WTC11 (cell line): ENCODE data around the gene IGLL5. TPM values are rescaled to one million over a fixed set of nuclear protein-coding genes. Genes with fewer than 3 reads are reported as not detected.

Source experiments
- ATAC-seq: fragments of 200-7000 bp; cut with Tn5 transposase; 2 replicates; pipeline ENCODE4 v1.10.0; 2021; ENCODE audit warnings: mild to moderate bottlenecking, moderate library complexity
- CTCF ChIA-PET: fragments of 300-600 bp; sonication (Branson Sonifier 250); formaldehyde crosslinking; loops from one replicate; lab custom pipeline; 2021; ENCODE audit warnings: antibody characterized with exemption; lab: Charles Lee
- POLR2A ChIA-PET: fragments of 350-600 bp; sonication (Branson Sonifier 250); formaldehyde crosslinking; loops from one replicate; lab custom pipeline; 2021; ENCODE audit warnings: antibody characterized with exemption; lab: Charles Lee
- DNase-seq: peaks from one replicate; pipeline ENCODE4 v3.0.0; 2021; ENCODE audit warnings: low spot score
- H3K27ac Mint-ChIP-seq: 2 replicates; pipeline ENCODE4 v1.8.0; 2021; ENCODE audit warnings: mixed read lengths
- H3K27me3 Mint-ChIP-seq: 2 replicates; pipeline ENCODE4 v1.8.0; 2021; ENCODE audit warnings: low read depth, mild to moderate bottlenecking, moderate library complexity, mixed read lengths
- H3K36me3 Mint-ChIP-seq: 2 replicates; pipeline ENCODE4 v1.8.0; 2021; ENCODE audit warnings: mixed read lengths
- H3K4me1 Mint-ChIP-seq: 2 replicates; pipeline ENCODE4 v1.8.0; 2022; ENCODE audit warnings: mixed read lengths
- H3K4me3 Mint-ChIP-seq: 2 replicates; pipeline ENCODE4 v1.8.0; 2021; ENCODE audit warnings: mild to moderate bottlenecking, moderate library complexity, mixed read lengths
- H3K9me3 Mint-ChIP-seq: 2 replicates; pipeline ENCODE4 v1.8.0; 2021; ENCODE audit warnings: mixed read lengths
- AR ChIP-seq: fragments of 250-450 bp; sonication (Bioruptor Pico); IDR thresholded peaks from 2 replicates; pipeline ENCODE4 v1.9.0; 2021; ENCODE audit warnings: mild to moderate bottlenecking
- ATF1 ChIP-seq: sonication (generic); formaldehyde crosslinking; IDR thresholded peaks from 2 replicates; pipeline ENCODE4 v1.8.1; 2023; ENCODE audit warnings: mild to moderate bottlenecking, moderate library complexity, missing genetic modification reagents
- FOXP1 ChIP-seq: sonication (generic); formaldehyde crosslinking; IDR thresholded peaks from 2 replicates; pipeline ENCODE4 v1.8.0; 2022; ENCODE audit warnings: missing genetic modification reagents, mild to moderate bottlenecking, moderate library complexity, borderline replicate concordance
- USF2 ChIP-seq: sonication (generic); formaldehyde crosslinking; IDR thresholded peaks from 2 replicates; pipeline ENCODE4 v1.8.1; 2023; ENCODE audit warnings: mild to moderate bottlenecking, missing genetic modification reagents, moderate library complexity
- microRNA-seq: library from miRNA; unstranded; fragments of <30 nt; microRNA quantifications from one replicate; pipeline ENCODE4 v1.2.0, GENCODE V29; 2022; ENCODE audit warnings: borderline number of aligned reads
- total RNA-seq: library from RNA; stranded (reverse); gene quantifications from 3 replicates; pipeline ENCODE4 v1.2.3, GENCODE V29; 2021

Gene IGLL5
- total RNA-seq, 1 experiment from 2014 or later = not detected

GRCh38 chr22:22945195-22945594 lies 57.6 kb downstream of the IGLL5 start:
- H3K36me3 Mint-ChIP-seq = no peaks in the 10 kb centered on the region
- H3K9me3 Mint-ChIP-seq = no peaks in the 10 kb centered on the region
- no peak overlapping the region for H3K27ac Mint-ChIP-seq
- H3K27me3 Mint-ChIP-seq = peaks cover 45% of the 10 kb centered on the region
- no peak overlapping the region for H3K4me3 Mint-ChIP-seq
- ATAC-seq = no peak
- ChIA-PET CTCF (interaction anchor here (0.6 to 4.4 kb wide), 11 partner anchors 9 to 448 kb away, joined by 3 to 34 read pairs (median 5); no protein-coding TSS in a partner anchor), POLR2A (no interaction called here)
- TF ChIP-seq USF2 (CRISPR knock-in tag) (no peak), FOXP1 (CRISPR knock-in tag) (no peak), AR (CRISPR knock-in tag) (no peak), ATF1 (CRISPR knock-in tag) (no peak)
- DNase-seq = no peak
- no peaks in the 10 kb centered on the region for H3K4me1 Mint-ChIP-seq

Small RNAs within 50 kb of the gene (microRNA-seq; reads per million reads assigned to microRNA genes)
- not detected for gene MIR5571

Other genes with a start within 250 kb of the IGLL5 start
- gene GGTLC2, start 243.2 kb upstream of the IGLL5 start, total RNA-seq = not detected in 3 replicates
- gene GNAZ, start 182.7 kb downstream of the IGLL5 start, total RNA-seq = 9.9 to 11.4 TPM (median 11.0 TPM) in 3 replicates